HG03457 (cell line): ENCODE results near the gene TSPAN15.

Experiments used
- ATAC-seq: cut with Tn5 transposase; IDR thresholded peaks from one replicate; pipeline ENCODE4 v1.9.1; 2021; ENCODE audit warnings: moderate number of reproducible peaks; ENCODE audit not compliant: unreplicated experiment

TSPAN15 gene

DNA sequence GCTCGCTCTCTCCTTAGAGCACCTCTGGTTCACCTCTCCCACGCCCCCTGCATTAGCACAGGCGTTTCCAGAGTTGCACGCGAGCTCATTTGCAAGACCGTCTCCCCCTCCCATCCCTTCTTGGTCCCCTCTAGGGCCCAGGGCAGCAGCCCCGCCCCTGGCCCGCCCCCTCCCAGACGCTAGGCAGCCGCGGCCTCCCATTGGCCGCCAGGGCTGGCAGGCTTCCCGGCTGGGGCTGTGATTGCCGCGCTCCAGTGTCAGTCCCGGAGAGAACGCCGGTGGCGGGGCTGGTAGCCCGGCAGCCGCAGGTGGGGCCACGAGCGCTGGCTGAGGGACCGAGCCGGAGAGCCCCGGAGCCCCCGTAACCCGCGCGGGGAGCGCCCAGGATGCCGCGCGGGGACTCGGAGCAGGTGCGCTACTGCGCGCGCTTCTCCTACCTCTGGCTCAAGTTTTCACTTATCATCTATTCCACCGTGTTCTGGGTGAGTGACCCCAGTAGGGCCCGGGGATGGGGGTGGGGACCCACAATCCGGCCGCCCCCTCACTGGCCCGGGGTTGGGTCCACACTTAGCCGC lies at the start of gene TSPAN15:
Gene TSPAN15, plus strand, starts transcription at position 257 of the 575 bp plus-strand sequence. Its CDS starts 130 bp downstream, at position 387.
- ATAC-seq = peak; percentile 66

DNA sequence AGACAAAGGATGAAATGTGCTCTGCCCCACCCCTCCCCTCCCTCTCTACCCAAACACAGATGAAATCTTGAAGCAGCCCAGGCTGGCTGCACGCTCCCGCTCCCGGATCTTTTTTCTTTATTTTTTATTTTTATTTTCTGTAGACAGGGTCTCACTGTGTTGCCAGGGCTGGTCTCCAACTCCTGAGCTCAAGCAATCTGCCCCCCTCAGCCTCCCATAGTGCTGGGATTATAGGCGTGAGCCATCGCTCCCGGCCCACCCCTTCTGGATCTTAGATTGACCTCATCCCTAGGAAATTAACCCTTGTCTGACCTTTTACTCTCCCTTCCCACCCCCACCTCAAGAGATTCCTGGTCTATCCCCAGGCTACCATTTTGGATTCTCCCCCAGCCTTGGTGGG lies 48.9 kb upstream of the TSPAN15 start:
- ATAC-seq = no peak

GRCh38 chr10:69403066-69403465 lies 48.2 kb upstream of the TSPAN15 start:
- no peak for ATAC-seq

- ATAC-seq = no peak
These were observed 47.7 kb upstream of the TSPAN15 start for GRCh38 chr10:69403519-69403918.

GRCh38 chr10:69404786-69405185 lies 46.5 kb upstream of the TSPAN15 start:
- no peak for ATAC-seq

GRCh38 chr10:69405221-69405620 lies 46.0 kb upstream of the TSPAN15 start:
- ATAC-seq = no peak

DNA sequence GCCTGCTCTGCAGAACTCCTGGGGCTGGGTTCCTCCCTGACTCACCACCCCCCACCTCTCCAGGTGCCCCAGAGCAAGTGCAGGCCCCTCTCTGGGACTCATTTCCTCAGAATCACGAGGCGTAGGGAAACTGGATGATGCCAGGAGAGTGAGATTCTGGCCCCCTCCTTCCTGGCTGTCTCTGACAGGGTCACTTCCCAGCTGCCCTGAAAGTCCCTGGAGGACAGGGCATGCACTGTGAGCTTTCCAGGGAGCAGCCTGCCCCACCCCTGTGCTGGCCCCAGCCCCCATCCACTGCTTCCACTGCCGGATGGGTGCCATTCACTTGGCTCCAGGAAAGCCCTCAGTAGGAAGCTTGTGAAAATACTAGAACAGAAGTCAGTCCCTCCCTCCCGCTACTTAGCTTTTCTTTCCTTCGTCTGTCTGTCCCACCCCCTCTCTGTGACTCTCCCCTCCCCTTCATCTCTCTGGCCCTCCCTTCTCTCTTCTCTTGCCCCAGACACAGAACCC lies 44.9 kb upstream of the TSPAN15 start:
- ATAC-seq = no peak

- ATAC-seq = no peak
These were observed 44.3 kb upstream of the TSPAN15 start for GRCh38 chr10:69406816-69407580.

- ATAC-seq = no peak
These were observed 43.5 kb upstream of the TSPAN15 start for GRCh38 chr10:69407621-69408301.

DNA sequence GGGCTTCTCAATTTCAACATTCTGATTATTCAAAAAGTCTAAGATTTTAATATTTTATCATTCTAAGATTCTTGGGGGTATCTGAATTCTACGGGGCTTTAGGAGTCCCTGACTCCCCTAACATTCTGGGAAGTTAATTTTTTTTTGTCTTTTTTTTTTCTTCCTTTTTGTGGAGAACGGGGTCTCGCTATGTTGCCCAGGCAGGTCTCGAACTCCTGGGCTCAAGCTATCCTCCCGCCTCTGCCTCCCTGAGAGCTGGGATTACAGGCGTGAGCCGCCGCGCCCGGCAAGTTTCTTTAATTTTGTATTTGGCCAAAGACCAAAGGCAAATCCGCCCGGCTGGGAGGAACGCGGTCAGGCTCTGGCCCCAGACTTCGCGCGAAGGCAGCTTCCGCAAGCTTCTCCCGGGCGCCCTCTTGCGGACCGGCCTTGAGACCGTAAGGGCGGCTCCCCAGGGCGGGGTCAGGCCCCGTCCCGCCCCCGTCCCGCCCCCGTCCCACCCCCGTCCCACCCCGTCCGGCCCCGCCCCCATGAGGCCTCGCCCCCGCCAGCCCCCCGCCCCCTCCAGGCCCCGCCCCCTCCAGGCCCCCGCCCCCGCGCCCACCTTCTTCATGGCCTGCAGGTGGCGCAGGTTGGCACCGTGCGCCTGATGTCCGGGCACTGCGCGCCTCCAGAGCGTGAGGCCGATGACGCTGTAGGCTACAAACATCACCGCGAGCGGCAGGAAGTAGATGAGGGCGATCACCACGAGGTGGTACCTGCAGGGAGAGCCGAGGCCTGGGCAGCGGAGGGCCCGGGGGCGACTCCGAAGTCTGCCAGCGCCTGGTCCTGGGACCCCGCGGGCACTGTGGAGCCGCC lies 42.7 kb upstream of the TSPAN15 start:
- peak; percentile 75 for ATAC-seq

DNA sequence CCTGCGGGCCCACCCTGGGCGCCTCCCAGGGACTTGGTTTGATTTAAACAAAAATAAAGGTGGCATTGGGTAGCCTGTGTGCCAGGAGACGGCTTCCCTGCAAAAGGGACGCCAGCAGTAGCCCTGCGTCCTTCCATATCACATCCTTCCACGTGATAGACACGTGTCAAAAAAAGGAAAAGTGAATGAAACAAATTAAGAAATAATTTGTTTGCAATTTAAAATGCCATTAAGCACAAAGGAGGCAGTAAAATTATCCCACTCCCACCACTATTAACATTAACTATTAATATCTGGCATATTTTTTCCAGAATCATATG lies 42.1 kb upstream of the TSPAN15 start:
- ATAC-seq = no peak

DNA sequence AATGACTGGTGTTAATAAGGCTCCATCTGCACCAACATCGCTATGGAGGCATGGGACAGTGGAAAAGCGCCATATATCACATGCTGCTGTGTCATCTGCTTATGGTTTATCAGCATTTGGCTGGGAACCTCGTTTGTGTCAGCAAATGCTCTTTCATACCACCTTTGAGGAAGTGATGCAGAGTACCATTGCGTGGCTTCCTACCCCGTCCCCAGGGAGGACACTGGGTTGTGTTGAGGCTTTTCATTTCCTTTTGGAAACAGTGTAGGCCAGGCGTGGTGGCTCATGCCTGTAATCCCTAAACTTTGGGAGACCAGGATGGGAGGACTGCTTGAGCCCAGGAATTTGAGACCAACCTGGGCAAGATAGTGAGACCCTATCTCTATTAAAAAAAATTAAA lies 41.3 kb upstream of the TSPAN15 start:
- no peak for ATAC-seq

DNA sequence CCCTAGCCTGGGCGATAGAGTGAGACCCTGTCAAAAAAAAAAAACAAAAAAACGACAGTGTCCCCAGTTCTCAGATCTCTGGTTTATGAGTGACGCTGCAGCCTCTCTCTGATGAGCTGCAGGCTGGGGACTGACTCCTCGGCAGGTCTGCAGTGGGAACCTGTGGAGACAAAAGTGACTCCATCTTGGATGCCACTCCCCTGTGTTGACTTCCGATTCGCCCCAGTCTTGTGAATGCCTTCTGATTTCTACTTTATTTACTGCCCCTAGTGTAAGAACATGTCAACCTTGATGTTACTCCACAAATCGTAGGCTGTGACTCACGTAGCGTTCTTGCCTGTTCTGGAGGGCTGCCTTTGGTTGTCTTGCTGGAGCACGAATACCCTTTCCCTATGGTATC lies 40.8 kb upstream of the TSPAN15 start:
- ATAC-seq = no peak

DNA sequence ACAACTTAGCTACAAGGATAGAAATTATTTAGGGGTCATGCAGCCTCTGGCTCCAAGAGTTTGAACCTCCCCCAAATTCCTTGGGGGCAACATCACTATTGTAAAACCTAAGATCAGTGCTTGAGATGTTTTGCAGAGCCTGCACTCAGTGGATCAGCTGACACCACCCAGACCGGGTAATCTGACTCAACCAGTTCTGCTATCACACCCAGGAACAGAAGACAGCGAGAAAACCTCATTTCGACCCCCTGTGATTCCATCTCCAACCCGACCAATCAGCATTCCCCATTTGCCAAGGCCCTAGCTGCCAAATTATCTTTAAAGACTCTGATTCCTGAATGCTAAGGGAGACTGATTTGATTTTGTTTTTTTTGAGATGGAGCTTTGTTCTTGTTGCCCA lies 39.8 kb upstream of the TSPAN15 start:
- ATAC-seq = no peak

- ATAC-seq = no peak
These were observed 39.0 kb upstream of the TSPAN15 start for GRCh38 chr10:69412232-69412790.

DNA sequence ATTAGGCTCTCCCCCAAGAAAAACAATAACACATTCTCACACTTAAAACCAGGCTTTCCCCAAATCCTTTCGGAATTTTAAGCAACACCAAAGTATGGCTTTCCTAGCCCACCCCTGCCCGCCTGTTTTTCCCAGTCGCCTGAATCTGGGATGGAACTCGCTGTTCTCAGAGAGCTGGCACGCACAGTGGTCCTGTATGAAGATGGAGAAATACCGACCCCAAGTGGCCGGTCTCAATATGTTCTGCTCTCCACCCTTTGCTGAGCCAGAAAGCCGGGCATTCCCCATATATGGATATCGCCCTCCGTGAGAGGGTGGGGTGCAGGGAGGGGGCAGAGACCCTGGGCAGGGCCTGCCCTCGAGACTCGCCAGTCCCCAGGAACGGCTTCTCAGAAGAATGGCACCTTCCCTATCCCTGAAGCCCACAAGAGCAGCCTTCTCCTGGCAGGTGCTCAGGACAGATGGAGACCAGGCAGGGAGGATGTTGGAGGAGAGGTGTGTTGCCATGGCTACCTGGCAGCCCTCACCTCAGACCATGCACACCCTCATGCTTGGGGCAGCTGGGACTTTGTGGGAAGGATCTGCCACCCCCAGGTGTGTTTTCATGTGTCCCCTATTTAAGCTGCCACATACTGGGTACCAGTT lies 37.9 kb upstream of the TSPAN15 start:
- no peak for ATAC-seq

- ATAC-seq = no peak
These were observed 36.9 kb upstream of the TSPAN15 start for GRCh38 chr10:69414036-69415018.

GRCh38 chr10:69415049-69415448 lies 36.2 kb upstream of the TSPAN15 start:
- ATAC-seq = no peak

DNA sequence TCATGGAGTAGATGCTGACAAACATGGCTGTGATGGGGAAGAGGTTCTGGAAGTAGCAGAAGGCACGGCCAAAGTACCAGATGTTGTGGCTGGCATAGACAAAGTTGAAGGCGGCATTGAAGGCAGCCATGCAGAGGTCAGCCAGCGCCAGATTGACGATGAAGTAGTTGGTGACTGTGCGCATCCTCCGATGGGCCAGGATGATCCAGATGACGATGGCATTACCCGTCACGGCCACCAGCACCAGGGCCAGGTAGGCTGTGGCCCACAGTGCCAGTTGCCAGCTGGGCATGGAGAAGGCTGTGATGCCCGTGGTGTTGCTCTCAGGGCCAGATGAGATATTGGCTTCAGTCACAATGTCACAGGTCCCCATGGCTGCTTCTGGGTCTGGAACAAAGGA lies 35.3 kb upstream of the TSPAN15 start:
- ATAC-seq = no peak
